PC-9 (cell line): ENCODE measurements around the gene LIMK1.

ENCODE experiments used
- CTCF ChIP-seq: fragments of 200-600 bp; sonication (generic); conservative IDR thresholded peaks from 2 replicates; pipeline ENCODE4 v1.6.1; 2017; ENCODE audit warnings: mixed run types, antibody characterized with exemption, mild to moderate bottlenecking, moderate library complexity
- EZH2 ChIP-seq: fragments of 200-600 bp; sonication (generic); IDR thresholded peaks from 2 replicates; pipeline ENCODE4 v1.8.0; 2017; ENCODE audit warnings: antibody characterized with exemption, low read depth

GRCh38 chr7:74143383-74143782, 59.8 kb downstream of the LIMK1 start:
- TF ChIP-seq CTCF (no peak), EZH2 (no peak)
